ENCODE results near the gene DCAF11.

The DCAF11 gene

DNA sequence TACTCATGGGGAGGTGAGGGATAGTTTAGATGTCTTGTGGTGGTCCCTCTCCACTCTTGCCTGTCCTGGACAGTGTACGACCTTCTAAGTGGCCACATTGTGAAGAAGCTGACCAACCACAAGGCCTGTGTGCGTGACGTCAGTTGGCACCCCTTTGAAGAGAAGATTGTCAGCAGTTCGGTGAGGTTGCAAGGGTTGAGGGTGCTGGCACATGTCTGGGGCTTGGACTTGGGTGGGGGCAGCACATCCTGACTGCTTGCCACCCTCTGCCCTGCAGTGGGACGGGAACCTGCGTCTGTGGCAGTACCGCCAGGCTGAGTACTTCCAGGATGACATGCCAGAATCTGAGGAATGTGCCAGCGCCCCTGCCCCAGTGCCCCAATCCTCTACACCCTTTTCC is 8.3 kb downstream of the DCAF11 start:
- DNase-seq, result no peak

DNA sequence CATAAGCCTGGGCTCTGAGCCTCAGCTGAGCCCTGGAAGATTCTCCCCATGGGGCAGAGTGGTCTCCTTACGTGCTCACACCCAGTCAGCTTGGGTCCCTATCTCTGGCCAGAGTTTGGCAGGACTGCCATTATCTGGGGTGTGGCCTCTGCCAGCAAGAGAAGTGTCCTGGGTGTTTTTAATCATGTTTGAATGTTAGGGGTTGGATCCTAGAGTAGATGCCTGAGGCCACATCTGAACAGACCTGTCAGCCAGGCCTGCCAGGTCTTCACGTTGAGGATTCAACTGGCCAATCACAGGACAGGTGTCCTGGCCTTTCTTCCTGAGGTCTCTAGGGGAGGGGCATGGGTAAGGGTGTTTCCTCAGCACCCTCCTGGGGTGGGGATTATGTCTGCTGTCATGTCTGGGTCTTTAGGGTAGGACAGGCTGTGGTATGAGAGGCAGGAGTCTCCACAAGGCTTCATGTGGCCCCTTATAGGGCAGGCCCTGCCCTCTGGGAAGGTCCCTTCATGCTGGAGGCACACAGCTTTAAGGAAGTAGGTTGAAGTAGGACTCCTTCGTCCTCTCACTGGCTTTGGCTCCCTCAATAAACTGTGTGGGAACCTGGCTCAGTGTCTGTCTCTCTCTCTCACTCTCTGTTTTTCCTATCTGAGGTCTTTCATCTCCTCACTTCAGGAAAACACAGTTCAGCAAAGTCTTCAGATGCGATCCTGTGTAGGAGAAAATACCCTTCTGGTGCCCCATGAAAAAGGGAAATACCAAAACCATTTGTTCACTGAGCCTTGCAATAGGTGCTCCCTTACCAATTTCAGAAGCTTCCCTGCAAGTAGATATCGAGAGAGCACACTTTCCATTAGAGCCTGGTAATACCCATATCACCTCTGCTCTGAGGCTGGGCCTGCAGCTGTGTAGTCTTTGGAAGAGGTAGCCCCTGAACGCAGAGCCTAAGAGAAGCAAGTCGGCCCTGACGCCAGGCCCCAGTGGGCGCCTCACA is 9.1 kb downstream of the DCAF11 start:
- no peak for DNase-seq

DNA sequence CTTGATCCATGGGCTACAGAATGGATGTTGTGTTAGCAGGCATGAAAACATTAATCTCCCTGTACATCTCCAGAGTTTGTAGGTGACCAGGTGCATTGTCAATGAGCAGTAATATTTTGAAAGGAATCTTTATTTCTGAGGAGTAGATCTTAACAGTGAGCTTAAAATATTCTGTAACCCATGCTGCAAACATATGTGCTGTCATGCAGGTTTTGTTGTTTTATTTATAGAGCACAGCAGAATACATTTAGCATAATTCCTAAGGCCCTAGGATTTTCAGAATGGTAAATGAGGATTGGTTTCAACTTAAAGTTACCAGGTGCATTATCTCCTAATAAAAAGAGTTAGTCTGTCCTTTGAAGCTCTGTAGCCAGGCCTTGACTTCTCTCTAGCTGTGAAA is 12.4 kb downstream of the DCAF11 start:
- no peak for DNase-seq

DNA sequence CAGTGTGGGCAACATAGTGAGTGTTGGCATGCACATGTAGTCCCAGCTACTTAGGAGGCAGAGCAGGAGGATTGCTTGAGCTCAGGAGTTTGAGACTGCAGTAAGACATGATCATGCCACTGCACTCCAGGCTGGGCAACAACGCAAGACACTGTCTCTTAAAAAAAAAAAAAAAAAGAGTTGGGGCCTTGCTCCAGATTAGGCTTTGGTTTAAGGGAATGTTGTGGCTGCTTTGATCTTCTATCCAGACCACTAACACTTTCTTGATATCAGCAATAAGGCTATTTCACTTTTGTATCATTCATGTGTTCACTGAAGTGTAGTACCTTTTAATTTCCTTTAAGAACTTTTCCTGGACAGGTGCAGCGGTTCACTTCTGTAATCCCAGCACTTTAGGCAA is 13.1 kb downstream of the DCAF11 start:
- DNase-seq, result no peak

DNA sequence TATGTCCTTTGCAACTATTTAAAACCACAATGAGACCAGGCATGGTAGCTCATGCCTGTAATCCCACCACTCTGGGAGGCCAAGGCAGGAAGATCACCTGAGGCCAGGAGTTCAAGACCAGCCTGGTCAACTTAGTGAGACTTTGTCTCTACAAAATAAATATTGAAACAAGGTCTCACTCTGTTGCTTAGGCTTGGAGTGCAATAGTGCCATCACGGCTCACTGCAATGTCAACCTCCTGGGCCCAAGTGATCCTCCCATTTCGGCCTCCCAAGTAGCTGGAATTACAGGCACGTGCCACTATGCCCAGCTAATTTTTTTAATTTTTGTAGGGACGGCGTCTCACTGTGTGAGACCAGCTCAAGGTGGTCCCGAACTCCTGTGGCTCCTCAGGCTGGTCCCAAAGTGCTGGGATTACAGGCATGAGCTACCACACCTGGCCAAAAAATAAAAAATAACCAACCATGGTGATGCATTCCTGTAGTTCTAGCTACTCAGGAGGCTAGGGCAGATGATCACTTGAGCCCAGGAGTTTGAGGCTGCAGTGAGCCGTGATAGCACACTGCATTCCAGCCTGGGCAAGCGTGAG is 14.9 kb downstream of the DCAF11 start:
- no peak for DNase-seq

DNA sequence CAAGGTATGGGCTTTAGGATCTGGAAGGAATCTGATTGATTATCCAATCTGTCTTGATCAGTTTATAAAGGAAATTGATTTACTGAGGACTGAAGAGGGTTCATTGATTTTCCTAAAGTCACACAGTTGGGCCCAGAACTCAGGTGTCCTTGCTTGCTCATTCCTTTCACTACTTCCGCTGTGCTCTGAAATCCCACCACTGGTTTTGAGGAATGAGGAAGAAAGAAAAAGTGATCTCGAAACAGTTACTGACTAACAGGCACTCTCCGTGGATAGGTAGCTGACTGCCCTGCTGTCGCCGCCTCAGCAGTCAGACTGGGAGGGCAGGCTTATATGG is 15.8 kb downstream of the DCAF11 start, which contains the start of gene FITM1:
TSS of gene FITM1 (plus strand) at position 280 of the 337 bp plus-strand sequence. CDS start 905 bp downstream, outside the sequence.
- DNase-seq, result no peak

DNA sequence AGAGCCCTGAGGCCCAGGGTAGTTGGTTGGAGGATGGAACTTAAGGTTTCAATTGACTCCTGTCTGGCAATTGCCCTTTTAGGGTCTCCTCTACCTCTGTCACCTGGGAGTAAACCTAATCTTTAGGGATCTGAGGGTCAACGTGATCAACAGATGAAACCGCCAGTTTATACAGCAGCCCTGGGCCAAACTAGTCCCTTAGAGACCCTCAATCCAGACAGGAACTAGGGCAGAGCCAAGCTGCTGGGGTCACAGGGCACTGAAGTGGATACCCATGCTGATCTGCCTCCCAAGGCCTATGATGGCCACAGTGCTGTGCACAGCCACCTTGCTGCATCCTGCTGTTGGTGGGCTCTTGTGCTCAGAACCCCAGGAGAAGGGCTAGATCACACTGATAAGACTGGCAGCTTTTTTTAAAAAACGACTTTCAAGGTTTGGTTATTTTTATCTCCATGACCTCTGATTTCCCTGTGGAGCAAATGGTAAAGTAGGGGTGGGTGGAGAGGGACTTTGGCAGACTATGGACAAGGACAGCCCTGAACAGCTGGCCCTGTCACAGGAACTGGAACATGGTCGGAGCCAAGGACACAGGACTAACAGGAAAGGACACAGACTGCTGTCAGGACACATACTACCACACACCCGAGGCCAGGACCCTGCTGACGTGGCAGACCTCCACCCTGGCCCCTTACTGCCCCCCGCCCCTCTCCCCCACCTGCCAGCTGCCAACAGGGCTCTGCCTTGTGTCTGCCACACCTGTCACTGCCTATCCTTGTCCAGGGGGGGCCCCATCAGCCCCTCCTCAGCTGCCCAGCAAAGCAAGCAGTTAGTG is 16.4 kb downstream of the DCAF11 start:
- peak in 1 of 2 experiments; percentile 74 for DNase-seq

DNA sequence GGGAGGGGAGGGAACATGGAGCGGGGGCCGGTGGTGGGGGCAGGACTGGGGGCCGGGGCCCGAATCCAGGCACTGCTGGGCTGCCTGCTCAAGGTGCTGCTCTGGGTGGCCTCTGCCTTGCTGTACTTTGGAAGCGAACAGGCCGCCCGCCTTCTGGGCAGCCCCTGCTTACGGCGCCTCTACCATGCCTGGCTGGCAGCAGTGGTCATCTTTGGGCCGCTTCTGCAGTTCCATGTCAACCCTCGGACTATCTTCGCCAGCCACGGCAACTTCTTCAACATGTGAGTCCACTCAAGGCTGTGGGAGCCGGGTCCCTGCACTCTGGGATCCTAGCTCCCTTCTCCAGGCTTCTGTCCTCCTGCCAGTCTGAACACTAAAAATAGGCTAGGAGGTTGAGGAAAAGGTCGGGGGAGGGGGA is 17.0 kb downstream of the DCAF11 start:
- no peak for DNase-seq

DNA sequence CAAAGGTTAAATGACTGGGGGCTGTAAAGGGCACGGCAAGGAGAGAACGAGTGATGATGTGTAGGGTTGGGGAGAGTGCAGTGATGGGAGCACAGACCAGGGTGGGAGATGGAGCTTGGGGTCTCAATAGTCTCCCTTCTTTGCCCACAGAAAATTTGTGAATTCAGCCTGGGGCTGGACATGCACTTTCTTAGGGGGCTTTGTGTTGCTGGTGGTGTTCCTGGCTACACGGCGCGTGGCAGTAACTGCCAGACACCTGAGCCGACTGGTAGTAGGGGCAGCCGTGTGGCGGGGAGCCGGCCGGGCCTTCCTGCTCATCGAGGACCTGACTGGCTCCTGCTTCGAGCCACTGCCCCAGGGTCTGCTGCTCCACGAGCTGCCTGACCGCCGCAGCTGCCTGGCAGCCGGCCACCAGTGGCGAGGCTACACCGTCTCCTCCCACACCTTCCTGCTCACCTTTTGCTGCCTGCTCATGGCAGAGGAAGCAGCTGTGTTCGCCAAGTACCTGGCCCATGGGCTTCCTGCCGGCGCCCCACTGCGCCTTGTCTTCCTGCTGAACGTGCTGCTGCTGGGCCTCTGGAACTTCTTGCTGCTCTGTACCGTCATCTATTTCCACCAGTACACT is 17.6 kb downstream of the DCAF11 start:
- DNase-seq, result no peak

DNA sequence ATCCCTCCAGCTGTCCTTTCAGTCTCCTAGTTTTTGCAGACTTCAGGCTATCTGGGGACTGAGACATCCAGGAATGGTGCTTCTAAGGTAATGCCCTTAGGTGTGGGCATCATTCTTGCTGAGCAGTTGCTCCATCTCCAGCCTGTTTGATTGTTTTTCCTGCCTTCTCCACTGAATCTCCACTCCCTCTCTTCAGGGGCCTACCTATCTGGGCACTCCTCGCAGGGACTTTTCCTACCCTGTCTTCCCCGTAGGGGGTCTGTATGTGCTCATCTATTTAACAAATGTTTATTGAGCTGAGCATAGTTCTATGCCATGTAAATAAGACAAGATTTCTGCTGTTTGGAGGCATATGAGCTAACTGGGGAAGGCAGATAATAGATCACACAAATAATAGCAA is 18.4 kb downstream of the DCAF11 start:
- DNase-seq, result no peak

DNA sequence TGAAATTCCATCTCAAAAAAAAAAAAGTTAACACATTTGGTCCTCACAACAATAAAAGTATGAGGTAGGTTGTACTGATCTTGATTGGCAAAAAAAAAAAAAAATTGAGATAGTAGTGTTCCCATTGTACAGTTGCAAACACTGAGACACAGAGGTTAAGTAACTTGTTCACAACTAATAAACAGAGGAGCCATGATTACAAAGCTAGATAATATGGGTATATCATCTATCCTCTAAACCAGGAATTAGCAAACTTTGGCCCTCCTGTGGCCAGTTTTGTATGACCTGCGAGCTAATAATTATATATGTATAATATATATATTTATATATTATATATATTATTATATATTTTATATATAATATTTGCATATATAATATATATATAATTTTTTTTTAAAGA is 19.2 kb downstream of the DCAF11 start:
- no peak for DNase-seq

DNA sequence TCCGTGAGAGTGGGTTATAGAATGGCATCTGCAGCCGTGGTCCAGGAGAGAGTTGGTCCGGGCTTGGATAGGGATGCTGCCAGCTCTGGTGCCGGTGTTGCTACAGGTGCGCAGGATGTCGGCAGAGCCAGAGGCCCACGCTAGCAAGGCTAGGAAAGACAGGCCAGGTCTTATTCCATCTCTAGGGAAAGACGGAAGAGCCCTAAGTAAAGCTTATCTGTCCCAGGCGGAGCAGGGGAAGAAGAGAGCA is 20.9 kb downstream of the DCAF11 start:
- no peak for DNase-seq

DNA sequence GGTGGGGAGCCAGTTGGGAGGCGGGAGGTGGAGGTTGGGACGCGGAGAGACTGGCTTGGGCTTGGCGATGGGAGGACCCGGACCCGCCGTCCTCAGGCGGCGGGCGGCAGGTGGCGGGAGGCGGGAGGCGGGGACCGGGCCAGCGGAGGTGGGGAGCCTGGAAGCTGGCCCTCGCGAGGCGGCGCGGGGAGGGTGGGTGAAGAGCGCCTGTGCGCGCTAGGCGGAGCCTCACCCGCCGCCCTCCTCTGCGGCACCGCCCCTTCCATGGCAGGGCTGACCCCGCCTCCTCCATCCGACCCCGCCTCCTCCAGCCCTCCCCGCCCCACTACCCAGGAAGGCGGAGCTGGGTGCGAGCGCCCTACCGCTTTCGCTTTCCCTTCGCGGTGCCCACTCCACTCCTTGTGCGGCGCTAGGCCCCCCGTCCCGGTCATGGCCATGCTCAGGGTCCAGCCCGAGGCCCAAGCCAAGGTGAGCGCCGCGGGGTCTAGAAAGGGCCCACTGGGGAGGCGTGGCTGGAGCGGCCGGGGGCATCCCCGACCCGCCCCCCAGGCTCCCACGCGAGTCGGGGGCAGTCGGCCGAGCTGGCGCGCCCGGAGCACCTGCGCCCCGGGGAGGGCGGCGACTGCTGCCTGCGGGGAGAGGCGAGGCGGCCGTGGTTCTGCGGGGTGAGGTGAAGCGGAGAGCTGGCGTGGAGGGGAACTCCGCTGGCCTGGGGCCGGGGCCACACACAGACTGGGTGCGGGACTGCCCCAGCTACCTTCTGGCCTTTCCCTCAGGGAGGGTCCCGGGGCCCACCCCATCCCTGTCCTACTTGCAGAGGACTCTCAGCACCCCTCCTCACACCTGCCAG is 21.5 kb downstream of the DCAF11 start, which contains the start of gene PSME1:
TSS of gene PSME1 (plus strand) at position 361 of the 850 bp plus-strand sequence. CDS start at position 430, 69 bp downstream.
- peak; percentile 88 to 94 for DNase-seq

DNA sequence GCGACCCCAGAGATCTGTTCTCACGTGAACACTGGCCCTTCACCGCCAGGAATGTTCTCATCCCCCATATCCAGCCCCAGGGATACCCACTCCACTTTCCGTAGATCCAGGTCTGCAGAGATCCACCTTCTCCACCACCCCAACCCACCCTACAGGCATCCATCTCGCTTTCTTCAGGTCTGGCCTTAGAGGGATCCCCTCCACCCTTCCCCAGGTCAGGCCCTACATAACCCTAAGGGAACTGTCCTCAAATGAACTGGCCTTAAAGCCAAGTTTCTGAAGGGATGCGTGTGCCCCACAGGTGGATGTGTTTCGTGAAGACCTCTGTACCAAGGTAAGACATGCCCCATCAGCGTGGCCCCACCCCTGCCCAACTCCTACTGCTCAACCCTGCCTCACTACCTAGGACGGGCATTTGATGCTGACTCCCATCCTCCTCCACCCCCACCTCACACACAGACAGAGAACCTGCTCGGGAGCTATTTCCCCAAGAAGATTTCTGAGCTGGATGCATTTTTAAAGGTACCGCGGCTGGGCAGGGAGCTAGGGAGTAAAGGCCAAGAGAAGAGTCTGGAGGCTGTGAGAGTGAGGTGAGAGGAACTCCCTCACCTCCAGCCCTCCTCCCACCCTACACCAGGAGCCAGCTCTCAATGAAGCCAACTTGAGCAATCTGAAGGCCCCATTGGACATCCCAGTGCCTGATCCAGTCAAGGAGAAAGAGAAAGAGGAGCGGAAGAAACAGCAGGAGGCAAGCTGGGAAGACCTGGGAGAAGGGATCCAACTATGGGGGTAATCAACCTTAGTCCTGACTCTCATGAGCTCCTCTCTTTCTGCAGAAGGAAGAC is 22.3 kb downstream of the DCAF11 start:
- DNase-seq, result peak in 1 of 2 experiments; percentile 40

DNA sequence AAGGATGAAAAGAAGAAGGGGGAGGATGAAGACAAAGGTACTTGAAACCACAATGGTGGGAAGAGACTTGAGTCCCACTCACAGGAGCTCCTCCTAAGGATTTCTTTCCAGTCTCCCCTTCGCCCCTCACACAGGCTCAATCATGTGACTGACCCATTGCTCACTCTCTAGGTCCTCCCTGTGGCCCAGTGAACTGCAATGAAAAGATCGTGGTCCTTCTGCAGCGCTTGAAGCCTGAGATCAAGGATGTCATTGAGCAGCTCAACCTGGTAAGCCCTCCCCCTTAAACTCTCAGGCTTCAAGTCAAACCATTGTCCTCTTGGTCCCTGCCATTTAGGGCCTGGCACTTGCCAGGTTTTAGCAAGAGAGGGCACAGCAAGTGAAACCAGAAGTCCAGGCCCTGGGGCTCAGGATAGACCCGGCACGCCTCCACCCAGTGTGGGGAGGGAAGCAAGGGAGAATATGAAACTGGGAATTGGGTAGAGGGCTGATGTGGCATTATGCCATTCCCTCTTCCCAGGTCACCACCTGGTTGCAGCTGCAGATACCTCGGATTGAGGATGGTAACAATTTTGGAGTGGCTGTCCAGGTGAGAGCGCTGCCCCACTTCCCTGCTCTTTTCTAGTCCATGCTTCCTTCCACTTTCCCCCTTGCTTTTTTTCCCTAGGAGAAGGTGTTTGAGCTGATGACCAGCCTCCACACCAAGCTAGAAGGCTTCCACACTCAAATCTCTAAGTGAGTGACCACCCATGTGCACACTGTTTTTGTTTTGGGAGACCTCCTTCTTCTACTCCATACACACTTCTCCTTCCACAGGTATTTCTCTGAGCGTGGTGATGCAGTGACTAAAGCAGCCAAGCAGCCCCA is 23.2 kb downstream of the DCAF11 start:
- no peak for DNase-seq

DNA sequence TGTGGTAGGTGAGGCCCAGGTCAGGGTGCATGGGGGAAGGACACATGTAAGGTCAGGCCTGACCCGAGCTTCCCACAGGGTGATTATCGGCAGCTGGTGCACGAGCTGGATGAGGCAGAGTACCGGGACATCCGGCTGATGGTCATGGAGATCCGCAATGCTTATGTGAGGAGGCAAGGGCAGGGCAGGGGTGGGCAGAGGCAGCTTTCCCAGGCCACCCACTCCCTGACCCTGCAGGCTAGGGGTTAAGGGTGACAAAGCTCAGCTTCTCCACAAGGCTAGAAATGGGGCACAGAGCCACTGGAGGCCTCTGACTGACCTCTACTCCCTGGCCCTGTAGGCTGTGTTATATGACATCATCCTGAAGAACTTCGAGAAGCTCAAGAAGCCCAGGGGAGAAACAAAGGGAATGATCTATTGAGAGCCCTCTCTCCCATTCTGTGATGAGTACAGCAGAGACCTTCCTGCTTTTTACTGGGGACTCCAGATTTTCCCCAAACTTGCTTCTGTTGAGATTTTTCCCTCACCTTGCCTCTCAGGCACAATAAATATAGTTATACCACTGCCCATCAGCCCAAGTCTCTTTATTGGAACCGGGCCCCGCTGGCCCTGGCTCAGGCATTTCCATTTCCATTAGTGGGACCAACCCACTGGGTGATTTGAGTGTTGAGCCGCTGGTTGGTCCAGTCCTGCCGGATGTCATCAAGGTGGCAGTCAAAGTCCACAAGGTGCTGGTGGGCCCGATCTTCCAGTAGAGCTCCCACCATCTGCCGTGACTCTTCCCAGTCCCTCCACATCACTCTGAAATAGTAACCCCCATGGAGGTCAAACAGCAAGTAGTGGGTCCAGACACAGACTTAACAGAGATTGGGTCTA is 24.1 kb downstream of the DCAF11 start:
- DNase-seq, result no peak

DNA sequence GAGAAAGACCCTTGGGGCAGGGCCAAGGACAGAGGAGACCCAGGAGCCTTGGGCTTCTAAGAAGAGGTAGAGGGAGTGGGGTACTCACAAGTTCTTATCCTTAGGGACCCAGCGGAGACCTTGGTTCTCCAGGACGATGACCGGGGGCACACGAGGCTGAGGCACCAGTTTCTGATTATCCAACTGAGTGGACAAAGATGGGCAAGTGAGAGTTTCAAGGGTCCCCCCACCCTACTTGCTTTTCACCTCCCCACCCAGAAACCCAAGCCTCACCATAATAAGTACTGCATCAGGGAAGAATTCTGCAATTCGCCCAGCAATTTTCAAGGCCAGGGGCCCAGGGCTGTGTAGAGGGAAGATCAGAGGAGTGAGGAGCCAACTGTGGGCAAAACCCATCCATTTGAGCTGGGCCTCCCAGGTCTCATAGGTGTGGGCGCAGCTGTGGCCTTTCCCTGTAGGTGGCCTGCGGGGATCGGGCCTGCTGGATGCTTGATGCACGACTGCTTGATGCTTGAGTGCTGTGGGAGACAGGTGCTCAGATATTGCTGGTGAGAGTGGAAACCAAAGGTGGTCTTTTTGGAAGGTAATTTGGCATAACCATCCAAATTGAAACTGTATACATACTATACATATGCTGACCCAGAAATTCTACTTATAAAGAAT is 24.8 kb downstream of the DCAF11 start:
- DNase-seq, result peak in 1 of 2 experiments; percentile 44

DNA sequence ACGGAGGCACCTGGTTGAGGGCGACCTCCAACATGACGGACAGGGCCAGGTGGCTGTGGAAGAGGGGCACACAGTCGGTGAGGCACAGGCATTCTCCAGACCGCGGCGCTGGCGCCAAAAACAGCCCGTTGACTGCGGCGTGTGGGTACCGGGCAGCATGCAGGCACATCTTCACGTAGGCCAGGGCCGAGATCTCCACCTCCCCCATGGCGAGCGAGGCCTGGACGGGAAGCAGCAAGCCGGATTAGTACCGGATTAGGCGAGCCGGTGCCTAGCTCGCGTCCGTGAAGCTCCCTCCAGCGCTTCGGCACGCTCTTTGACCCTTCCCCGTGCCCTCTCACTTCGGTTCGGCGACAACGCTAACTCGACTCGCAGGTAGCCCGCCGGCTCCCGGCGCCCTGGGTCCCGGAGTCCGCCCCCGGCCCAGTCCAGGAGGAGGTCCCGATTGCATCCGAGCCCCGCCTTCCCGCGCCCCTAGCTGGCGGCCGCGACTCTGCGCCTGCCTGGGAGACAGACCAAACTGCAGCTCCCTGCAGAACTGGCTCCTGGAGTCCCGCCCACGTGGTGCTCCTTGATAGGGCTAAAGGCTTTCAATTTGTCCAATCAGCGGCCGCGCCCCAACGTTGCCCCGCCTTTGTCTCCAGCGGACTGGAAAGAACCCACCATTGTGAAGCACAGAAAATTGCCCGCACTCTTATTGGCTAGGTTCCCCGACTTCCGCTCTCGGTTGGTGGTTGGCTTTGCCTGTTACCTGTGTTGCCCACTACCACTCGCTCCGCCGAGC is 26.7 kb downstream of the DCAF11 start, which contains the start of gene EMC9:
TSS of gene EMC9 (minus strand) at position 495 of the 784 bp plus-strand sequence. CDS start at position 208, 287 bp downstream.
- DNase-seq, result peak; percentile 100

All from NCI-H524 (cell line).